T-helper 1 cell treated with Interleukin-12 subunit alpha and Interleukin-12 subunit beta and Interleukin-4 antibody, amounts not matched to agents 30 μg/mL and 1 μg/mL, for 36 hours (primary cell): ENCODE results near the gene DAB2IP.

Experiments
- H3K27ac Mint-ChIP-seq: one replicate; pipeline ENCODE4 v1.8.0; 2021; ENCODE audit warnings: mild to moderate bottlenecking, mixed read lengths
- H3K27me3 Mint-ChIP-seq: one replicate; pipeline ENCODE4 v1.8.0; 2021; ENCODE audit warnings: low read depth, mixed read lengths
- H3K36me3 Mint-ChIP-seq: one replicate; pipeline ENCODE4 v1.8.0; 2021; ENCODE audit warnings: low read depth, mixed read lengths
- H3K4me1 Mint-ChIP-seq: one replicate; pipeline ENCODE4 v1.8.0; 2021; ENCODE audit warnings: low read depth, mixed read lengths
- H3K4me3 Mint-ChIP-seq: one replicate; pipeline ENCODE4 v1.8.0; 2021; ENCODE audit warnings: mild to moderate bottlenecking, moderate library complexity, mixed read lengths
- H3K9me3 Mint-ChIP-seq: one replicate; pipeline ENCODE4 v1.8.0; 2021; ENCODE audit warnings: mixed read lengths

Gene DAB2IP

GRCh38 chr9:121714873-121715272 is 63.4 kb downstream of the DAB2IP start:
- Mint-ChIP-seq H3K36me3 (no peaks in the 10 kb centered on the region), H3K4me1 (no peaks in the 10 kb centered on the region), H3K9me3 (no peaks in the 10 kb centered on the region), H3K27me3 (no peaks in the 10 kb centered on the region), H3K27ac (no peak overlapping the region), H3K4me3 (no peak overlapping the region)

GRCh38 chr9:121717141-121717991 is 65.9 kb downstream of the DAB2IP start:
- H3K36me3 Mint-ChIP-seq: no peaks in the 10 kb centered on the region

GRCh38 chr9:121718084-121718483 is 66.7 kb downstream of the DAB2IP start:
- Mint-ChIP-seq H3K9me3 (no peaks in the 10 kb centered on the region), H3K4me3 (no peak overlapping the region), H3K27me3 (no peaks in the 10 kb centered on the region), H3K27ac (no peak overlapping the region), H3K4me1 (no peaks in the 10 kb centered on the region), H3K36me3 (no peaks in the 10 kb centered on the region)

More at GRCh38 chr9:121717141-121717991, 65.9 kb downstream of the DAB2IP start:
- Mint-ChIP-seq H3K27me3 (no peaks in the 10 kb centered on the region), H3K4me3 (no peak overlapping the region), H3K9me3 (no peaks in the 10 kb centered on the region), H3K4me1 (no peaks in the 10 kb centered on the region), H3K27ac (no peak overlapping the region)

GRCh38 chr9:121718501-121718900 is 67.1 kb downstream of the DAB2IP start:
- Mint-ChIP-seq H3K27me3 (no peaks in the 10 kb centered on the region), H3K9me3 (no peaks in the 10 kb centered on the region), H3K4me1 (no peaks in the 10 kb centered on the region), H3K4me3 (no peak overlapping the region), H3K27ac (no peak overlapping the region), H3K36me3 (no peaks in the 10 kb centered on the region)

GRCh38 chr9:121720311-121721057 is 69.0 kb downstream of the DAB2IP start:
- Mint-ChIP-seq H3K27me3 (peaks cover 5% of the 10 kb centered on the region), H3K9me3 (no peaks in the 10 kb centered on the region), H3K4me3 (no peak overlapping the region), H3K36me3 (no peaks in the 10 kb centered on the region), H3K4me1 (peaks cover 2% of the 10 kb centered on the region), H3K27ac (no peak overlapping the region)

- Mint-ChIP-seq H3K9me3 (no peaks in the 10 kb centered on the region), H3K36me3 (no peaks in the 10 kb centered on the region), H3K4me1 (peaks cover 2% of the 10 kb centered on the region), H3K27ac (no peak overlapping the region), H3K27me3 (peaks cover 5% of the 10 kb centered on the region), H3K4me3 (no peak overlapping the region)
These were observed 69.6 kb downstream of the DAB2IP start for GRCh38 chr9:121721058-121721350.

GRCh38 chr9:121721770-121722169 is 70.3 kb downstream of the DAB2IP start:
- no peaks in the 10 kb centered on the region for H3K9me3 Mint-ChIP-seq
- H3K4me1 Mint-ChIP-seq: peaks cover 2% of the 10 kb centered on the region
- H3K27me3 Mint-ChIP-seq: peaks cover 5% of the 10 kb centered on the region
- no peak overlapping the region for H3K27ac Mint-ChIP-seq
- H3K4me3 Mint-ChIP-seq: no peak overlapping the region
- no peaks in the 10 kb centered on the region for H3K36me3 Mint-ChIP-seq

GRCh38 chr9:121725008-121725775 is 73.8 kb downstream of the DAB2IP start:
- no peak overlapping the region for H3K4me3 Mint-ChIP-seq
- H3K27ac Mint-ChIP-seq: no peak overlapping the region
- H3K27me3 Mint-ChIP-seq: peaks cover 5% of the 10 kb centered on the region
- no peaks in the 10 kb centered on the region for H3K36me3 Mint-ChIP-seq
- no peaks in the 10 kb centered on the region for H3K9me3 Mint-ChIP-seq
- H3K4me1 Mint-ChIP-seq: peaks cover 2% of the 10 kb centered on the region

GRCh38 chr9:121727295-121728020 is 76.0 kb downstream of the DAB2IP start:
- Mint-ChIP-seq H3K27me3 (peaks cover 9% of the 10 kb centered on the region), H3K9me3 (no peaks in the 10 kb centered on the region), H3K4me1 (peaks cover 2% of the 10 kb centered on the region), H3K4me3 (no peak overlapping the region), H3K27ac (no peak overlapping the region), H3K36me3 (no peaks in the 10 kb centered on the region)

GRCh38 chr9:121728916-121729315 is 77.5 kb downstream of the DAB2IP start:
- H3K36me3 Mint-ChIP-seq: no peaks in the 10 kb centered on the region
- H3K27ac Mint-ChIP-seq: no peak overlapping the region
- H3K4me1 Mint-ChIP-seq: peaks cover 2% of the 10 kb centered on the region
- peaks cover 15% of the 10 kb centered on the region for H3K27me3 Mint-ChIP-seq
- no peak overlapping the region for H3K4me3 Mint-ChIP-seq
- no peaks in the 10 kb centered on the region for H3K9me3 Mint-ChIP-seq

GRCh38 chr9:121729769-121730562 is 78.5 kb downstream of the DAB2IP start:
- Mint-ChIP-seq H3K27me3 (peaks cover 17% of the 10 kb centered on the region), H3K27ac (no peak overlapping the region), H3K9me3 (no peaks in the 10 kb centered on the region), H3K36me3 (no peaks in the 10 kb centered on the region), H3K4me3 (no peak overlapping the region), H3K4me1 (no peaks in the 10 kb centered on the region)

- no peaks in the 10 kb centered on the region for H3K9me3 Mint-ChIP-seq
- no peak overlapping the region for H3K27ac Mint-ChIP-seq
- H3K4me1 Mint-ChIP-seq: peaks cover 1% of the 10 kb centered on the region
- H3K36me3 Mint-ChIP-seq: peaks cover 1% of the 10 kb centered on the region
- H3K27me3 Mint-ChIP-seq: peaks cover 28% of the 10 kb centered on the region
- no peak overlapping the region for H3K4me3 Mint-ChIP-seq
These were observed 79.7 kb downstream of the DAB2IP start for GRCh38 chr9:121731090-121731489.

- no peaks in the 10 kb centered on the region for H3K9me3 Mint-ChIP-seq
- H3K36me3 Mint-ChIP-seq: peaks cover 1% of the 10 kb centered on the region
- H3K27ac Mint-ChIP-seq: no peak overlapping the region
- peaks cover 33% of the 10 kb centered on the region for H3K27me3 Mint-ChIP-seq
- peaks cover 5% of the 10 kb centered on the region for H3K4me1 Mint-ChIP-seq
- H3K4me3 Mint-ChIP-seq: no peak overlapping the region
These were observed 80.5 kb downstream of the DAB2IP start for GRCh38 chr9:121731919-121732318.
